ENCODE results near the gene VAV3. TPM values are rescaled to one million over a fixed set of nuclear protein-coding genes. Genes with fewer than 3 reads are reported as not detected.
A peak's percentile ranks its signal among the peaks of the same experiment; 100 is the strongest.

The VAV3 gene
- total RNA-seq, 1 donor from 2014 or later = 2.9 TPM

GRCh38 chr1:107530543-107530942, 434.4 kb downstream of the VAV3 start:
- TF ChIP-seq CTCF (conservative IDR thresholded peaks at IDR 0.05) = no peak

GRCh38 chr1:107529511-107530149, 435.4 kb downstream of the VAV3 start:
- Mint-ChIP-seq H3K4me3 (no peak overlapping the region), H3K36me3 (ENCODE audit: low read depth) (no peaks in the 10 kb centered on the region), H3K27me3 (ENCODE audit: low read depth) (no peaks in the 10 kb centered on the region), H3K27ac (ENCODE audit: unreplicated experiment) (no peak overlapping the region), H3K9me3 (no peaks in the 10 kb centered on the region), H3K4me1 (peaks cover 10% of the 10 kb centered on the region)
- peak; percentile 86 for TF ChIP-seq CTCF (conservative IDR thresholded peaks at IDR 0.05)
- DNase-seq (ENCODE audit: low read depth, low spot score) = peak; percentile 2

More at GRCh38 chr1:107530543-107530942, 434.4 kb downstream of the VAV3 start:
- peaks cover 5% of the 10 kb centered on the region for H3K4me1 Mint-ChIP-seq
- DNase-seq (ENCODE audit: low read depth, low spot score) = no peak
- H3K4me3 Mint-ChIP-seq = no peak overlapping the region
- H3K27ac Mint-ChIP-seq (ENCODE audit: unreplicated experiment) = no peak overlapping the region
- no peaks in the 10 kb centered on the region for H3K9me3 Mint-ChIP-seq
- H3K36me3 Mint-ChIP-seq (ENCODE audit: low read depth) = no peaks in the 10 kb centered on the region
- no peaks in the 10 kb centered on the region for H3K27me3 Mint-ChIP-seq (ENCODE audit: low read depth)

GRCh38 chr1:107526524-107527198, 438.3 kb downstream of the VAV3 start:
- Mint-ChIP-seq H3K27ac (ENCODE audit: unreplicated experiment) (no peak overlapping the region), H3K9me3 (peaks cover 4% of the 10 kb centered on the region), H3K27me3 (ENCODE audit: low read depth) (no peaks in the 10 kb centered on the region), H3K4me1 (peaks cover 16% of the 10 kb centered on the region), H3K36me3 (ENCODE audit: low read depth) (no peaks in the 10 kb centered on the region), H3K4me3 (no peak overlapping the region)
- no peak for TF ChIP-seq CTCF (conservative IDR thresholded peaks at IDR 0.05)
- no peak for DNase-seq (ENCODE audit: low read depth, low spot score)

GRCh38 chr1:107525961-107526360, 439.0 kb downstream of the VAV3 start:
- no peak overlapping the region for H3K4me3 Mint-ChIP-seq
- TF ChIP-seq CTCF (conservative IDR thresholded peaks at IDR 0.05) = no peak
- H3K36me3 Mint-ChIP-seq (ENCODE audit: low read depth) = no peaks in the 10 kb centered on the region
- H3K27ac Mint-ChIP-seq (ENCODE audit: unreplicated experiment) = no peak overlapping the region
- H3K27me3 Mint-ChIP-seq (ENCODE audit: low read depth) = no peaks in the 10 kb centered on the region
- peaks cover 16% of the 10 kb centered on the region for H3K4me1 Mint-ChIP-seq
- DNase-seq (ENCODE audit: low read depth, low spot score) = no peak
- H3K9me3 Mint-ChIP-seq = peaks cover 4% of the 10 kb centered on the region

GRCh38 chr1:107525145-107525544, 439.8 kb downstream of the VAV3 start:
- no peak overlapping the region for H3K27ac Mint-ChIP-seq (ENCODE audit: unreplicated experiment)
- no peaks in the 10 kb centered on the region for H3K36me3 Mint-ChIP-seq (ENCODE audit: low read depth)
- H3K9me3 Mint-ChIP-seq = peaks cover 4% of the 10 kb centered on the region
- peaks cover 16% of the 10 kb centered on the region for H3K4me1 Mint-ChIP-seq
- no peak for DNase-seq (ENCODE audit: low read depth, low spot score)
- H3K27me3 Mint-ChIP-seq (ENCODE audit: low read depth) = no peaks in the 10 kb centered on the region
- TF ChIP-seq CTCF (conservative IDR thresholded peaks at IDR 0.05) = no peak
- no peak overlapping the region for H3K4me3 Mint-ChIP-seq
